CD4-positive, CD25-positive, alpha-beta regulatory T cell (primary cell): ENCODE data around the gene KRTAP5-9. TPM values are rescaled to one million over a fixed set of nuclear protein-coding genes. Genes with fewer than 3 reads are reported as not detected.
A peak's percentile ranks its signal among the peaks of the same experiment; 100 is the strongest.
"Not testable (repeated sequence)": the region's sequence is repeated elsewhere in the genome, so short reads cannot be mapped to it uniquely, and the experiment has no call there.

ENCODE experiments used
- ATAC-seq, 2 donors: fragments of 150-1000 bp; cut with Tn5 transposase; one replicate each; pipeline ENCODE4 v1.10.0; 2021; ENCODE audit warnings: low read depth in 2 of 2, moderate number of reproducible peaks in 2 of 2, moderate library complexity in 1 of 2
- DNase-seq, 3 donors: peaks; one replicate each; pipeline versions ENCODE4 v3.0.0 to v3.0.0-alpha.2; 2012 to 2022; ENCODE audit warnings: mixed read lengths in 1 of 3
- H3K27ac ChIP-seq: one replicate; pipeline ENCODE4 v1.7.0; 2013; ENCODE audit warnings: mild to moderate bottlenecking, low read length; ENCODE audit not compliant: insufficient read depth, poor library complexity, severe bottlenecking
- H3K27me3 ChIP-seq: one replicate; pipeline ENCODE4 v1.7.0; 2013; ENCODE audit warnings: low read length; ENCODE audit not compliant: control insufficient read depth, insufficient read depth
- H3K36me3 ChIP-seq: one replicate; pipeline ENCODE4 v1.7.0; 2013; ENCODE audit warnings: mild to moderate bottlenecking, low read length, moderate library complexity; ENCODE audit not compliant: control insufficient read depth, insufficient read depth
- H3K4me1 ChIP-seq: 2 replicates; pipeline ENCODE4 v1.7.0; 2013; ENCODE audit warnings: mild to moderate bottlenecking, low read length; ENCODE audit not compliant: insufficient read depth, control insufficient read depth, poor library complexity, severe bottlenecking
- H3K4me3 ChIP-seq: one replicate; pipeline ENCODE4 v1.7.0; 2013; ENCODE audit warnings: low read depth, mild to moderate bottlenecking, low read length, moderate library complexity
- H3K9me3 ChIP-seq, 2 experiments: 1 replicate in 1 of 2; 2 replicates in 1 of 2; pipeline ENCODE4 v1.7.0; 2013; ENCODE audit warnings: low read length in 2 of 2, mild to moderate bottlenecking in 1 of 2, moderate library complexity in 1 of 2; ENCODE audit not compliant: control insufficient read depth in 2 of 2
- H3K27ac Mint-ChIP-seq, 3 donors: one replicate each; pipeline ENCODE4 v1.8.0; 2020 to 2022; ENCODE audit warnings: mild to moderate bottlenecking in 3 of 3, mixed read lengths in 3 of 3, moderate library complexity in 2 of 3
- H3K27me3 Mint-ChIP-seq: one replicate; pipeline ENCODE4 v1.8.0; 2022; ENCODE audit warnings: mild to moderate bottlenecking, mixed read lengths
- H3K36me3 Mint-ChIP-seq: one replicate; pipeline ENCODE4 v1.8.0; 2020; ENCODE audit warnings: mixed read lengths
- H3K4me1 Mint-ChIP-seq, 4 donors: one replicate each; pipeline ENCODE4 v1.8.0; 2020 to 2022; ENCODE audit warnings: mixed read lengths in 4 of 4, mild to moderate bottlenecking in 1 of 4
- H3K4me3 Mint-ChIP-seq, 4 donors: one replicate each; pipeline ENCODE4 v1.8.0; 2020 to 2022; ENCODE audit warnings: mild to moderate bottlenecking in 4 of 4, mixed read lengths in 4 of 4, moderate library complexity in 3 of 4
- H3K9me3 Mint-ChIP-seq, 7 donors: one replicate each; pipeline ENCODE4 v1.8.0; 2020 to 2022; ENCODE audit warnings: mixed read lengths in 7 of 7, mild to moderate bottlenecking in 3 of 7, moderate library complexity in 2 of 7
- polyA plus RNA-seq, 4 donors: library from polyadenylated mRNA; unstranded; fragments of 300-500 nt; fragmentation: Illumina TruSeq; gene quantifications; one replicate each; pipeline ENCODE4 v1.2.3, GENCODE V29; 2021
- total RNA-seq: library from RNA; stranded (reverse); gene quantifications from one replicate; pipeline ENCODE4 v1.2.3, GENCODE V29; 2022

Gene KRTAP5-9
- total and polyA plus RNA-seq, 5 donors from 2014 or later: 0.35 TPM; not detected in 4

DNA sequence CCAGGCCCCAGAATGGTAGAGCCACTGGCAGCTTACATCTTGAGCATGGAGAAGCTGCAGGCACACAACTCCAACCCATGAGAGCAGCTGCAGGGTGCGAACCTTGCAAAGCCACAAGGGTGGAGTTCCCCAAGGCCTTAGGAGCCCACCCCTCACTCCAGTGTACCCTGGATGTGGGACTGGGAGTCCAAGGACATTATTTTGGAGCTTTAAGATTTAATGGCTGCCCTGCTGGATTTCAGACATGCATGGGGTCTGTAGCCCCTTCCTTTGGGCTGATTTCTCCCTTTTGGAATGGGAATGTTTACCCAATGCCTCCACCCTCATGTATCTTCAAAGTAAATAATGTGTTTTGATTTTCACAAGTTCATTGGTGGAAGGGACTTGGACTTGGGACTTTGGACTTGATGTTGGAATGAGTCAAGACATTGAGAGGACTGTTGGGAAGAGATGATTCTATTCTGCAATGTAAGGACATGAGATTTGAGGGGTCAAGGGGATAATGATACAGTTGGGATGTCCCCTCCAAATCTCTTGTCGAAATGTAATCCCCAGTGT is 22.2 kb upstream of the KRTAP5-9 start:
- no peaks in the 10 kb centered on the region for H3K36me3 Mint-ChIP-seq
- Histone ChIP-seq H3K4me1 (no peaks in the 10 kb centered on the region), H3K27ac (no peak overlapping the region), H3K4me3 (no peak overlapping the region), H3K36me3 (no peaks in the 10 kb centered on the region), H3K27me3 (no peaks in the 10 kb centered on the region), H3K9me3 (no peaks in the 10 kb centered on the region)
- no peak overlapping the region for H3K4me3 Mint-ChIP-seq
- ATAC-seq (no peak), DNase-seq (no peak)
- peaks cover 0 to 4% (median 0%) of the 10 kb centered on the region in 7 donors for H3K9me3 Mint-ChIP-seq
- H3K27me3 Mint-ChIP-seq: peaks cover 4% of the 10 kb centered on the region
- H3K4me1 Mint-ChIP-seq: no peaks in the 10 kb centered on the region
- H3K27ac Mint-ChIP-seq: no peak overlapping the region

DNA sequence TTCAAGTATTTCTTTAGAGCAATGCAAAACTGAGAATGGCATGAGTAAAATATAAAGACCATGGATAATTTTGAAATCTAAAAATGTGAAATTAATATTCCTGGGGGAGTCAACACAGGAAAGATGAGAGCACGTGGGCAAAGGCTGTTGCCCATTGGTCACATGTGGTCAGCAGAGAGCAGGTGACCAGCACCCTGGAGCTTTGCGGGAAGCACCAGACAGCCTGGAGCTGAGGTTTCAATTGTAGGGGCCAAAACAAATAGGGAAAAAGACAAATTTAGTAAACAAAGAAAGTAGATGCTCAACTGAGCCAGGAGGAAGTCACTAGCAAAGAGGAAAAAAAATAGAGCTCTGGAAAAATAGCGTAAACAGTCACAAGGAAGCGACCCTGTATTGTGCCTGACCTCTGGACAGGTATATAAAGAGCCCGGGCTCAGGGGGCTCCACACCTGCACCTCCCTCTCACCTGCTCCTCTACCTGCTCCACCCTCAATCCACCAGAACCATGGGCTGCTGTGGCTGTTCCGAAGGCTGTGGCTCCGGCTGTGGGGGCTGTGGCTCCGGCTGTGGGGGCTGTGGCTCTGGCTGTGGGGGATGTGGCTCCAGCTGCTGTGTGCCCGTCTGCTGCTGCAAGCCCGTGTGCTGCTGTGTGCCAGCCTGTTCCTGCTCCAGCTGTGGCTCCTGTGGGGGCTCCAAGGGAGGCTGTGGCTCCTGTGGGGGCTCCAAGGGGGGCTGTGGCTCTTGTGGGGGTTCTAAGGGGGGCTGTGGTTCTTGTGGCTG is 21.2 kb upstream of the KRTAP5-9 start, which contains the start of gene KRTAP5-7:
Gene KRTAP5-7, plus strand, starts transcription at position 472 of the 780 bp plus-strand sequence. Its CDS starts 34 bp downstream, at position 506.
- peak within 1 kb of the TSS in 1 of 3 donors; percentile 41 for H3K27ac Mint-ChIP-seq
- H3K9me3 ChIP-seq, DNase-seq, H3K4me3 Mint-ChIP-seq, H3K9me3 Mint-ChIP-seq, H3K36me3 Mint-ChIP-seq, H3K4me1 Mint-ChIP-seq, H3K27me3 ChIP-seq, H3K36me3 ChIP-seq, H3K4me3 ChIP-seq, H3K4me1 ChIP-seq, H3K27me3 Mint-ChIP-seq, H3K27ac ChIP-seq, ATAC-seq: not testable (repeated sequence)

DNA sequence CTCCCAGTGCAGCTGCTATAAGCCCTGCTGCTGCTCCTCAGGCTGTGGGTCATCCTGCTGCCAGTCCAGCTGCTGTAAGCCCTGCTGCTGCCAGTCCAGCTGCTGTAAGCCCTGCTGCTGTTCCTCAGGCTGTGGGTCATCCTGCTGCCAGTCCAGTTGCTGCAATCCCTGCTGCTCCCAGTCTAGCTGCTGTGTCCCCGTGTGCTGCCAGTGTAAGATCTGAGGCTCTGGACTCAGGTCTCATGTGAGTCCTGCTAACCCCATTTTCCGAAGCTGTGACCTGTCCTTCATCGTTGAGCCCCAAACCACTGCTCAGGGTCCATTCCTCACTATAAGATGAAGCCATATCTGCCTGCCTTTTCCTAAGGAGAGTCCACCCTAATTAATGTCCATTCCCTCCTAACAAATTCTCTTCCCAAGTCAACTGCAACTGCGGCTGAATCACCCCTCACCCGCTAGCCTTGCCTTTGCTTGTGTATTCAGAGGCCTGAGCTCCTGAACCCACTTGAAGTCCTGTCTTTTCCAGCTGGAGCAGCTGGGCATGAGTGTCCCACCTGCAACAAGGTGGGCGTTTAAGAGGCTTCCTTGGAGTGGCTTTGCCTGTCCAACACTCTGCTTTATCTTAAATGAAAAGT is 20.5 kb upstream of the KRTAP5-9 start:
- no peak for ATAC-seq
- H3K27ac Mint-ChIP-seq: peak overlapping the region in 1 of 3 donors; percentile 41
- no peak overlapping the region for H3K4me3 Mint-ChIP-seq
- H3K9me3 ChIP-seq: no peaks in the 10 kb centered on the region
- H3K4me1 ChIP-seq: no peaks in the 10 kb centered on the region
- DNase-seq: no peak
- peaks cover 0 to 2% (median 0%) of the 10 kb centered on the region in 7 donors for H3K9me3 Mint-ChIP-seq
- no peaks in the 10 kb centered on the region for H3K36me3 ChIP-seq
- H3K27me3 ChIP-seq: no peaks in the 10 kb centered on the region
- no peak overlapping the region for H3K4me3 ChIP-seq
- H3K27me3 Mint-ChIP-seq: peaks cover 4% of the 10 kb centered on the region
- no peaks in the 10 kb centered on the region for H3K4me1 Mint-ChIP-seq
- no peaks in the 10 kb centered on the region for H3K36me3 Mint-ChIP-seq
- no peak overlapping the region for H3K27ac ChIP-seq

DNA sequence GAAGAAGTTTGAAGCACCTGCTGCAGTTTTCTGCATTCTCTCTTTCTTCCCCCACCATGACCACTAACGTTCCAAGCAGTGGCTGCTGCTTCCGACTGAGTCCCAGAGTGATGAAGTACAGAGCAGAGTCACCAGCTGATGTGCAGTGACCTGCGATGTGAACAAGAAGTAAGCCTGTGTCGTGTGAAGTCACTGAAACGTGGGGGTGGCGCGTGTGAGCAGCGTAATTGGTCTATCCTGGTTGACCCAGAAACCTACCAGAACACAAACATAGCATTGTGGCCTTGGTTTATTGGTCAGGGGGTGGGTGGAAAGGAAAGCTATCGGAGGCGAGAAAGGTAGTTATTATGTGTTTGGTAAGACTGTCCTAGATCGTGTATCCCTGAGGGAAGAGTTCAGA is 17.6 kb upstream of the KRTAP5-9 start:
- Mint-ChIP-seq H3K27ac (no peak overlapping the region), H3K4me1 (no peaks in the 10 kb centered on the region), H3K9me3 (no peaks in the 10 kb centered on the region), H3K4me3 (no peak overlapping the region), H3K27me3 (peaks cover 4% of the 10 kb centered on the region), H3K36me3 (no peaks in the 10 kb centered on the region)
- H3K4me3 ChIP-seq: no peak overlapping the region
- no peaks in the 10 kb centered on the region for H3K36me3 ChIP-seq
- H3K27me3 ChIP-seq: no peaks in the 10 kb centered on the region
- H3K27ac ChIP-seq: no peak overlapping the region
- no peaks in the 10 kb centered on the region for H3K4me1 ChIP-seq
- ATAC-seq (no peak), DNase-seq (no peak)
- no peaks in the 10 kb centered on the region for H3K9me3 ChIP-seq

DNA sequence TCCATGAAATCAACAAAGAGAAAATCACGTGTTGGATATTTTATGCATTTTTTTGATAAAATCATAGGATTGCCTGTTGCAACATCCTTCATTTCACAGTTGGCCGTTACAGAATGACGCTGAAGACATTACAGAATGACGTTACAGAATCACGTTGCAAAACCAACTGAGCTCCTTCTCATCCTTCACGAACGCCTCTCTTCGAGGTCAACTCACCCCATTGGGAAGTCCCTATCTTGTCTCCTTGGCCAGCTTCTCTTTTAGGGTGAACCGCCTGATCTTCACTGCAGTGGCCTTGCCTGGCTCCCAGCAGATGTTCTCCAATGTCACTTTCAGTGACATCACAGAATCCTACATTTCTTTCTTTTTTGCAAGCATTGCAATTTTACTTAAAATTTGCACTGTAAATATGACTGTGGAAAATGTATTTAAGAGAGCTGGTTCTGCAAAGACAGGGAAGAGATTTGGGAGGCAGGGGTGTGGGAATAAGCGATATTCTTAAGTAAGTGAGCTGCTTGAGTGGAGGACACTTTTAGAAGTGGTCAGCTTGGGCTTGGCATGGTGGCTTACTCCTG is 16.1 kb upstream of the KRTAP5-9 start:
- DNase-seq (no peak), ATAC-seq (no peak)
- H3K27me3 ChIP-seq: no peaks in the 10 kb centered on the region
- H3K27me3 Mint-ChIP-seq: peaks cover 4% of the 10 kb centered on the region
- H3K9me3 Mint-ChIP-seq: no peaks in the 10 kb centered on the region
- no peaks in the 10 kb centered on the region for H3K4me1 ChIP-seq
- H3K36me3 Mint-ChIP-seq: no peaks in the 10 kb centered on the region
- no peaks in the 10 kb centered on the region for H3K9me3 ChIP-seq
- no peak overlapping the region for H3K4me3 Mint-ChIP-seq
- H3K27ac ChIP-seq: no peak overlapping the region
- no peaks in the 10 kb centered on the region for H3K36me3 ChIP-seq
- no peak overlapping the region for H3K4me3 ChIP-seq
- no peak overlapping the region for H3K27ac Mint-ChIP-seq
- no peaks in the 10 kb centered on the region for H3K4me1 Mint-ChIP-seq

DNA sequence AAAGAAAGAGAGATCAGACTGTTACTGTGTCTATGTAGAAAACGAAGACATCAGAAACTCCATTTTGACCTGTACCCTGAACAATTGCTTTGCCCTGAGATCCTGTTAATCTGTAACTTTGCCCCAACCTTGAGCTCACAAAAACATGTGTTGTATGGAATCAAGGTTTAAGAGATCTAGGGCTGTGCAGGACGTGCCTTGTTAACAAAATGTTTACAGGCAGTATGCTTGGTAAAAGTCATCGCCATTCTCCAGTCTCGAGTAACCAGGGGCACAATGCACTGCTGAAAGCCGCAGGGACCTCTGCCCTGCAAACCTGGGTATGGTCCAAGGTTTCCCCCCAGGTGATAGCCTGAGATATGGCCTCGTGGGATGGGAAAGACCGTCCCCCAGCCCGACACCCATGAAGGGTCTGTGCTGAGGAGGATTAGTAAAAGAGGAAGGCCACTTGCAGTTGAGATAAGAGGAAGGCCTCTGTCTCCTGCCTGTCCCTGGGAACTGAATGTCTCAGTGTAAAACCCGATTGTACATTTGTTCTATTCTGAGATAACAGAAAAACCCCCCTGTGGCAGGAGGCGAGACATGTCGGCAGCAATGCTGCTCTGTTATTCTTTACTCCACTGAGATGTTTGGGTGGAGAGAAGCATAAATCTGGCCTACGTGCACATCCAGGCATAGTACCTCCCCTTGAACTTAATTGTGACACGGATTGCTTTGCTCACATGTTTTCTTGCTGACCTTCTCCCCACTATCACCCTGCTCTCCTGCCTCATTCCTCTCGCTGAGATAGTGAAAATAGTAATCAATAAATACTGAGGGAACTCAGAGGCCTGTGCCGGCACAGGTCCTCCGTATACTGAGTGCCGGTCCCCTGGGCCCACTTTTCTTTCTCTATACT is 13.3 kb upstream of the KRTAP5-9 start:
- H3K9me3 Mint-ChIP-seq, DNase-seq, H3K27me3 ChIP-seq, H3K27ac Mint-ChIP-seq, H3K4me1 ChIP-seq, H3K4me1 Mint-ChIP-seq, H3K36me3 ChIP-seq, H3K4me3 Mint-ChIP-seq, H3K36me3 Mint-ChIP-seq, H3K9me3 ChIP-seq, H3K4me3 ChIP-seq, H3K27me3 Mint-ChIP-seq, H3K27ac ChIP-seq, ATAC-seq: not testable (repeated sequence)

DNA sequence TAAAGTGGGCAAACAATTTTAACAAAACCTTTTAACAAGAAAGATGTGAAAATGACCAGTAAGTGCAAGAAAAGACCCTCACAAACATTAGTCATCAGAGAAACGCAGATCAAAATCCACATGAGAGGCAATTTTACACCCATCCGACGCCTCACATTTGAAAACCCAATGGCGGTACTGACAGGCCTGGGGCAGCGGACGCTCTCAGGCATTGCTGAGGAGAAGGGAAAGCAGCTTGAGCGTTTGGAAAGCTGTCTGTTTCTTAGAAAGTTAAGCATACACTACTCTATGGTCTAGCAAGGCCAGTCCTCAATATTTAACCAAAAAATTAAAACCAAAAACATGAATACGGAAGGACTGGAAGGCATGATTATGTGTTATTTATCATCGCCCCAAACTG is 12.4 kb upstream of the KRTAP5-9 start:
- Mint-ChIP-seq H3K4me1 (no peaks in the 10 kb centered on the region), H3K27me3 (peaks cover 1% of the 10 kb centered on the region), H3K36me3 (peaks cover 3% of the 10 kb centered on the region), H3K27ac (no peak overlapping the region), H3K9me3 (peaks cover 0 to 3% (median 0%) of the 10 kb centered on the region in 7 donors), H3K4me3 (no peak overlapping the region)
- Histone ChIP-seq H3K36me3 (no peaks in the 10 kb centered on the region), H3K27ac (no peak overlapping the region), H3K4me3 (no peak overlapping the region), H3K27me3 (no peaks in the 10 kb centered on the region), H3K9me3 (peaks cover 0 to 2% of the 10 kb centered on the region in 2 experiments), H3K4me1 (no peaks in the 10 kb centered on the region)
- ATAC-seq (no peak), DNase-seq (no peak)
